C1 segment of cervical spinal cord (tissue), 14 donors: ENCODE results near the gene ICE1.
A peak's percentile ranks its signal among the peaks of the same experiment; 100 is the strongest.

ENCODE experiments used
- DNase-seq, 14 donors: peaks; one replicate each; lab custom pipeline; 2025; lab: John Stamatoyannopoulos, UW

The ICE1 gene

GRCh38 chr5:5533927-5534326 lies 111.5 kb downstream of the ICE1 start:
- no peak for DNase-seq

GRCh38 chr5:5534333-5534732 lies 111.9 kb downstream of the ICE1 start:
- no peak for DNase-seq

GRCh38 chr5:5536871-5537270 lies 114.4 kb downstream of the ICE1 start:
- peak in 1 of 14 donors; percentile 46 for DNase-seq

GRCh38 chr5:5537426-5537825 lies 114.9 kb downstream of the ICE1 start:
- DNase-seq = no peak

- DNase-seq = no peak
Observed at GRCh38 chr5:5539590-5539989, 117.1 kb downstream of the ICE1 start.
